HG03520 (cell line): ENCODE measurements around the gene MTHFD2L.
A peak's percentile ranks its signal among the peaks of the same experiment; 100 is the strongest.

Source experiments
- ATAC-seq: cut with Tn5 transposase; IDR thresholded peaks from one replicate; pipeline ENCODE4 v1.9.1; 2021; ENCODE audit warnings: mild to moderate bottlenecking, moderate library complexity; ENCODE audit not compliant: unreplicated experiment

Gene MTHFD2L

DNA sequence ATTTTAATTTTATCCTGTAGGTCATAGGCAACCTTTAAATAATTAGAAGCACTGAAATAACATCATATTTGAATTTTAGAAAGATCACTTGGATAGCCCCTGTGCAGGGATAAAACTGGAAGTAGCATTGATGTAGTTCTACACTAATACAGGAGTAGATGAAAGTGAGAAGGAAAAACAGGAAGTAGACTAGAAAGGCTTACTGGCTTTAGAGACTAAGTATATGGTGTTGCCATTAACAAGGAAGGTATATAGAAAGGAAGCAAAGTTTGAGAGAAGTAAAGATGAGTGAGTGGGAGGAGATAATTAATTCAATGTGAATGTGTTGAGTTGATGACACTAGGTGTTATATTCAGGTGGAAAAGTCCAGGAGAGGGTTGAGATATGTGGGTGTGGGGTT lies 77.2 kb downstream of the MTHFD2L start:
- ATAC-seq, result peak; percentile 70

DNA sequence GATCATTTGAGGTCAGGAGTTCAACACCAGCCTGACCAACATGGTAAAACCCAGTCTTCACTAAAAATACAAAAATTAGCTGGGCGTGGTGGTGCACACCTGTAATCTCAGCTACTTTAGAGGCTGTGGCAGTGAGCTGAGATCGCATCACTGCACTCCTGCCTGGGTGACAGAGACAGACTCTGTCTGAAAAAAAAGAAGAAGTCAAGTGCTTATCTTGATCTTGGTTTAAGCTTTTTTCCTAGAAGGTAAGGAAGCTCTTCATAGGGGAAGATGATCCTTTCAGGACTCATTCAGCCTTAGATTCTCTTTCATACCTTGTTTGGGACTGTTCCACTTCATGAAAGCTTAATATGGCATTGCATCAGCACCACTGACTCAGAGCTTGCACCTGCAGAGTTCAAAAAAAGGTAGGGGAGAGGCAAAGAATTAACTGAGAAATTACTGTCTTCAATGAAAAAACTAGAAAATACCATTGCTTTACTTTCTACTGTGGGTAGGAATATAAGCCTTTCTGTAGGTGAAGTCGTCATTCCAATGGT lies 79.6 kb downstream of the MTHFD2L start:
- ATAC-seq, result no peak

GRCh38 chr4:74244049-74244448 lies 86.1 kb downstream of the MTHFD2L start:
- ATAC-seq, result no peak

DNA sequence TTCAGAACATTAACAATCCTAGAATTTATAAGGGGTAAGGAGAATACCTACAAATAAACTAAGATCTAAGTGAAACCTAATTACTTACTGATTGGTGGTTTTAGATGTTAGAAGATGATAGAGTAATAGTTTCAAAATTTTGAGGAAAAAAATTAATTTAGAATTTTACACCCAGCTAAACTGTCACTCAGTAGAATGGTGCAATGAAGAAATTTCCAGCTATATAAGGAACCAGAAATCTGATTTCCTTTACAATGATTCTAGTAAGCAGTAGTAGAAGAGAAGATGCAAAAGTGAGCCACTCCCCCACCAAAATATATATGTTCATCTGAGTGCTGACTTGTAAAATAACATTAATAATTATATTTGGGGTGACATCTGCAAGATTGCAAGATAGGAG lies 95.0 kb downstream of the MTHFD2L start:
- ATAC-seq, result no peak

GRCh38 chr4:74254386-74254785 lies 96.5 kb downstream of the MTHFD2L start:
- no peak for ATAC-seq

DNA sequence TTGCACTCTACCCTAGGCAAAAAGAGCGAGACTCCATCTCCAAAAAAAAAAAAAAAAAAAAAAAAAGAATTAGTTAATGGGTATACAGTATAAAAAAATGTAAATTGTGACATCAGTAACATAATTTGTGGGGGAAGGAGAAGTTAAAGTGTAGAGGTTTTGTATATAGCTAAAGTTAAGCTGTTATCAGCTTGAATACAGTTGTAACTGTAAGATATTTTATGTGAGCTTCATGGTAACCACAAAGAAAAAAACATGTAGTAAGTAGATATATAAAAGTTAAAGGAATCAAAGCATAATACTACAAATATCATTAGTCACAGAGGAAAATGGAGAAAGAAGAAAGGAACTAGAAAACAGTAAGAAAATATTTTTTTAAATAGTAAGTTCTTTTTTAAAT lies 97.2 kb downstream of the MTHFD2L start:
- ATAC-seq, result no peak

DNA sequence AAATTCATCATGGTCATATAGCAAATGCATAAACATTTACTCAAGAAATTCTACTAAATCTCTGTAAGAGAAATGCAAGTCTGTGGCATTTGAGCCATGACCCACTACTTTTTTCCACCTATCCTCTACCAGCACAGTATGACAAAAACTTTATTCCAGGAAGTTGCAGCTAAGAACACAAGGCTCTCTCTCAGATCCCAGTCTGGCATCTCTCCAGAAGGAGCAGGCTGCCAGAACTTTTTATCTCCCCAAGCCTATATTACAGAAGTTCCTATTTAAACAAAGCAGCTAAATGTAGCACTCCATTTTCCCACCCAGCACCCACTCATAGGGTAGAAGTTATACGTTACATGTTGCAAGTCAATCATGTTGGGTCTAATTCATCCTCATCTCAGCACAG lies 101.0 kb downstream of the MTHFD2L start:
- ATAC-seq, result no peak

GRCh38 chr4:74260036-74260435 lies 102.1 kb downstream of the MTHFD2L start:
- no peak for ATAC-seq

DNA sequence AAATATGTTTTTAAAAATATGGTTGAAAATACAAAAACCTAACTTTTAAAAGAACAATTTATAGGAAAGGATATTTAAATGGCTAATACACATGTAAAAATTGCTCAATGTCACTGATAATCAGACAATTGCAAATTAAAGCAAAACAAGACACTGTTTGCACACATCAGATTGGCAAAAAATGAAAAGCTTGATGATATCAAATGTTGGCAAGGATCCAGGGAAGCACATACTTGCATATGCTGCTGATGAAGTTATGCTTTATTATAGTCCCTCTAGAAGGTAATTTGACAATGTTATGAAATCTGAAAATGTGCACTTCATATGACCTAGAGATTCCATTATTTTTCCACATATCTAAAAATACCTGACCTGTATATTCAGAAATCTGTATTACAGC lies 104.6 kb downstream of the MTHFD2L start:
- no peak for ATAC-seq

- no peak for ATAC-seq
Measured at GRCh38 chr4:74263551-74263950, 105.6 kb downstream of the MTHFD2L start.

DNA sequence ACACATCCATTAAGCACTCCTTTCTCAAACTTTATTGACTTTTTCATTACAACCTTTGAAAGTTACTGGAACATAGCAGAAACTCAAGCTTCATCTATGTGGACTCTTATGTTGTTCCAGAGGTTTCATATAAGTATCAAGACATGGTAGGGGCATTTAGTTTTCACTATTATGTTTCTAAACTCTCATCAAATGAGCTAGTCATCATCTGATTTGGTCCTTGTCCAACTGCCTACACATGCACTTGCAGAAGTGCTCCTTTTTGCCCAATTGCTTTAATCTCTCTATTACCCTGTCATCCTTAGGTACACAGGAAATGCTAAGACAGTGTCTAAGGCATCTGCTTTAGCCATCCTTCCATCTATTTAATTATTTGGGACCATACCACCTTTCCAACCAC lies 108.2 kb downstream of the MTHFD2L start:
- no peak for ATAC-seq

- no peak for ATAC-seq
Measured at GRCh38 chr4:74267998-74268606, 110.2 kb downstream of the MTHFD2L start.

- ATAC-seq, result no peak
Measured at GRCh38 chr4:74268643-74269042, 110.7 kb downstream of the MTHFD2L start.

GRCh38 chr4:74278490-74278889 lies 120.6 kb downstream of the MTHFD2L start:
- no peak for ATAC-seq

- ATAC-seq, result no peak
Measured at GRCh38 chr4:74279716-74280115, 121.8 kb downstream of the MTHFD2L start.

- ATAC-seq, result no peak
Measured at GRCh38 chr4:74282926-74283325, 125.0 kb downstream of the MTHFD2L start.

GRCh38 chr4:74283614-74284013 lies 125.7 kb downstream of the MTHFD2L start:
- ATAC-seq, result no peak

DNA sequence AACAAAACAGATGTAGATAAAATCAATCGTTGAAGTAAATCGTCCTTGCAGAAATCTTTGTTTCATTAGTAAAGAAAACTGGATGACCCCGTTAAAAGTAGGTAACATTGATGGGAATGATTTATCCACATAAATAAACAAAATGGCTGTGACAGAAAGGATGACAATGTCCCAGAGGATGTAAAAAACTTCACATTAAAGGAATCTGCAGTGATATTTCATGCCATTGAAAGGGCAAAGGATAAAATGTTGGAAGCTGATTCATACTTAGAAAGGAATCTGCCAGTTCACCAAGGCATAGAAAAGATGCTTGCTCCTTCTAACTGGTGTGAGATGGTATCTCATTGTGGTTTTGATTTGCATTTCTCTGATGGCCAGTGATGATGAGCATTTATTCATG lies 126.1 kb downstream of the MTHFD2L start:
- ATAC-seq, result no peak

DNA sequence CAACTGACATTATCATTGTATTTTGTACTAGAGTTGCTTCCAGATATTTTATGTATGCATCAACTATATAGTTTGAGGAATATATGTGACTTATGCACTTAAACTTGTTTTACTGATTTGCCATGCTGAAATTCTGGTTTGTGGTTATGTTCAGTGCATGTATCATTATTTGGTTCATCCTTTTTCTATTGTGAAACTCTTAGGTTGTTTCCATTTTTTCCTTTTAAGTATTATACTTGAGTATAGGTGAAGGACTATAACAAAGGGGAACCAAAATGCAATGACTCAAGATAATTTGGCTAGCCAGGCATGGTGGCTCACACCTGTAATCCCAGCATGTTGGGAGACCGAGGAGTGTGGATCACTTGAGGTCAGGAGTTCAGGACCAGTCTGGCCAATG lies 129.2 kb downstream of the MTHFD2L start:
- ATAC-seq, result no peak

- no peak for ATAC-seq
Measured at GRCh38 chr4:74287791-74288190, 129.9 kb downstream of the MTHFD2L start.

DNA sequence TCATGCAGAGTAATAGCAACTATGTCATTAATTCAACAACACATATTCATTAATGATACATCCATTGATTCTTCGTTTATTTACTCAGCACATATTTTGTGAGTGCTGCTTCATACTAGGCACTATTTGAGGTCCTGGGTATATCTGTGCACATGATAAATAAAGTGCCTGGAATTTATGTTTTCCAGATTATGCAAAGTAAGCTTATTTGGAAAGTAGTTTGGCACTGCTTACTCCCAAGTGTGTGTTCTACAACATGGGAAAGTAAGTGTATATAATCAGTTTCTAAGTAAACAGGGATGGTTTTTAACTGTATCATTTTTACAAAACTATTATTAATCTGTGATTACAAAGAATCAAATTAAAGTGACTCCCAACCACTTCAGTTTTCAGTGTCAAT lies 133.6 kb downstream of the MTHFD2L start:
- no peak for ATAC-seq

GRCh38 chr4:74292111-74292870 lies 134.4 kb downstream of the MTHFD2L start:
- no peak for ATAC-seq
